ENCODE data around the gene SPATA3. TPM values are rescaled to one million over a fixed set of nuclear protein-coding genes. Genes with fewer than 3 reads are reported as not detected.

The SPATA3 gene
- polyA plus RNA-seq (ENCODE audit: insufficient read length in 3 of 3): not detected

- no peak for DNase-seq (ENCODE audit: low read depth in 3 of 3, low spot score in 2 of 3)
Observed at GRCh38 chr2:230995821-230996220, at the start of gene SPATA3. TSS of gene SPATA3 (plus strand) at chr2:230996121. CDS start at chr2:230996234, 113 bp downstream.

- no peak for DNase-seq (ENCODE audit: low read depth in 3 of 3, low spot score in 2 of 3)
Observed at GRCh38 chr2:230946429-230947234, 49.3 kb upstream of the SPATA3 start.

GRCh38 chr2:230947235-230947576 lies 48.7 kb upstream of the SPATA3 start:
- no peak for DNase-seq (ENCODE audit: low read depth in 3 of 3, low spot score in 2 of 3)

GRCh38 chr2:230947908-230948365 lies 48.0 kb upstream of the SPATA3 start:
- DNase-seq (ENCODE audit: low read depth in 3 of 3, low spot score in 2 of 3): no peak

GRCh38 chr2:230949966-230950873 lies 45.7 kb upstream of the SPATA3 start:
- DNase-seq (ENCODE audit: low read depth in 3 of 3, low spot score in 2 of 3): no peak

- no peak for DNase-seq (ENCODE audit: low read depth in 3 of 3, low spot score in 2 of 3)
Observed at GRCh38 chr2:230950874-230951339, 45.0 kb upstream of the SPATA3 start.

GRCh38 chr2:230951396-230951795 lies 44.5 kb upstream of the SPATA3 start:
- no peak for DNase-seq (ENCODE audit: low read depth in 3 of 3, low spot score in 2 of 3)

- DNase-seq (ENCODE audit: low read depth in 3 of 3, low spot score in 2 of 3): no peak
Observed at GRCh38 chr2:230952226-230952956, 43.5 kb upstream of the SPATA3 start.

- DNase-seq (ENCODE audit: low read depth in 3 of 3, low spot score in 2 of 3): no peak
Observed at GRCh38 chr2:230953845-230954244, 42.1 kb upstream of the SPATA3 start.

- DNase-seq (ENCODE audit: low read depth in 3 of 3, low spot score in 2 of 3): no peak
Observed at GRCh38 chr2:230954746-230955145, 41.2 kb upstream of the SPATA3 start.

GRCh38 chr2:230955163-230955737 lies 40.7 kb upstream of the SPATA3 start:
- no peak for DNase-seq (ENCODE audit: low read depth in 3 of 3, low spot score in 2 of 3)

- DNase-seq (ENCODE audit: low read depth in 3 of 3, low spot score in 2 of 3): no peak
Observed at GRCh38 chr2:230956827-230957755, 38.8 kb upstream of the SPATA3 start.

GRCh38 chr2:230957756-230958391 lies 38.0 kb upstream of the SPATA3 start:
- DNase-seq (ENCODE audit: low read depth in 3 of 3, low spot score in 2 of 3): no peak

- no peak for DNase-seq (ENCODE audit: low read depth in 3 of 3, low spot score in 2 of 3)
Observed at GRCh38 chr2:230958820-230959756, 36.8 kb upstream of the SPATA3 start.

- no peak for DNase-seq (ENCODE audit: low read depth in 3 of 3, low spot score in 2 of 3)
Observed at GRCh38 chr2:230960026-230960425, 35.9 kb upstream of the SPATA3 start.

GRCh38 chr2:230961091-230961491 lies 34.8 kb upstream of the SPATA3 start:
- DNase-seq (ENCODE audit: low read depth in 3 of 3, low spot score in 2 of 3): no peak

- no peak for DNase-seq (ENCODE audit: low read depth in 3 of 3, low spot score in 2 of 3)
Observed at GRCh38 chr2:230964136-230964730, 31.7 kb upstream of the SPATA3 start.

Measured in right renal cortex interstitium (tissue), 3 donors.